ENCODE results near the gene BOC.

The BOC gene

GRCh38 chr3:113252553-113252952 lies 41.2 kb downstream of the BOC start:
- TF ChIP-seq, protein P1, sequence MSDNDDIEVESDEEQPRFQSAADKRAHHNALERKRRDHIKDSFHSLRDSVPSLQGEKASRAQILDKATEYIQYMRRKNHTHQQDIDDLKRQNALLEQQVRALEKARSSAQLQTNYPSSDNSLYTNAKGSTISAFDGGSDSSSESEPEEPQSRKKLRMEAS (IDR thresholded peaks at IDR 0.05): no peak
- no peak for TF ChIP-seq ZBTB7A (IDR thresholded peaks at IDR 0.05; ENCODE audit: low read depth)
- TF ChIP-seq YY1 (IDR thresholded peaks at IDR 0.05; ENCODE audit: low read depth): no peak
- no peak for TF ChIP-seq TEAD4 (IDR thresholded peaks at IDR 0.05)
- TF ChIP-seq TCF12 (IDR thresholded peaks at IDR 0.05; ENCODE audit: low read depth): no peak
- no peak for TF ChIP-seq CREB1 (IDR thresholded peaks at IDR 0.05; ENCODE audit: low read depth)
- no peak for TF ChIP-seq FOXM1 (IDR thresholded peaks at IDR 0.05; ENCODE audit: borderline replicate concordance, low read depth)
- TF ChIP-seq RAD21 (IDR thresholded peaks at IDR 0.05; ENCODE audit: low read depth): no peak
- TF ChIP-seq TAF1 (IDR thresholded peaks at IDR 0.05; ENCODE audit: low read depth): no peak

- TF ChIP-seq, protein P2, sequence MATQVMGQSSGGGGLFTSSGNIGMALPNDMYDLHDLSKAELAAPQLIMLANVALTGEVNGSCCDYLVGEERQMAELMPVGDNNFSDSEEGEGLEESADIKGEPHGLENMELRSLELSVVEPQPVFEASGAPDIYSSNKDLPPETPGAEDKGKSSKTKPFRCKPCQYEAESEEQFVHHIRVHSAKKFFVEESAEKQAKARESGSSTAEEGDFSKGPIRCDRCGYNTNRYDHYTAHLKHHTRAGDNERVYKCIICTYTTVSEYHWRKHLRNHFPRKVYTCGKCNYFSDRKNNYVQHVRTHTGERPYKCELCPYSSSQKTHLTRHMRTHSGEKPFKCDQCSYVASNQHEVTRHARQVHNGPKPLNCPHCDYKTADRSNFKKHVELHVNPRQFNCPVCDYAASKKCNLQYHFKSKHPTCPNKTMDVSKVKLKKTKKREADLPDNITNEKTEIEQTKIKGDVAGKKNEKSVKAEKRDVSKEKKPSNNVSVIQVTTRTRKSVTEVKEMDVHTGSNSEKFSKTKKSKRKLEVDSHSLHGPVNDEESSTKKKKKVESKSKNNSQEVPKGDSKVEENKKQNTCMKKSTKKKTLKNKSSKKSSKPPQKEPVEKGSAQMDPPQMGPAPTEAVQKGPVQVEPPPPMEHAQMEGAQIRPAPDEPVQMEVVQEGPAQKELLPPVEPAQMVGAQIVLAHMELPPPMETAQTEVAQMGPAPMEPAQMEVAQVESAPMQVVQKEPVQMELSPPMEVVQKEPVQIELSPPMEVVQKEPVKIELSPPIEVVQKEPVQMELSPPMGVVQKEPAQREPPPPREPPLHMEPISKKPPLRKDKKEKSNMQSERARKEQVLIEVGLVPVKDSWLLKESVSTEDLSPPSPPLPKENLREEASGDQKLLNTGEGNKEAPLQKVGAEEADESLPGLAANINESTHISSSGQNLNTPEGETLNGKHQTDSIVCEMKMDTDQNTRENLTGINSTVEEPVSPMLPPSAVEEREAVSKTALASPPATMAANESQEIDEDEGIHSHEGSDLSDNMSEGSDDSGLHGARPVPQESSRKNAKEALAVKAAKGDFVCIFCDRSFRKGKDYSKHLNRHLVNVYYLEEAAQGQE (IDR thresholded peaks at IDR 0.05; ENCODE audit: low read depth): no peak
- no peak for TF ChIP-seq EGR1 (IDR thresholded peaks at IDR 0.05)
- no peak for TF ChIP-seq YY1 (IDR thresholded peaks at IDR 0.05; ENCODE audit: low read depth)
- TF ChIP-seq TAF1 (IDR thresholded peaks at IDR 0.05; ENCODE audit: low read depth): no peak
- TF ChIP-seq TCF12 (IDR thresholded peaks at IDR 0.05; ENCODE audit: low read depth): no peak
- no peak for TF ChIP-seq NFIC (IDR thresholded peaks at IDR 0.05)
- no peak for TF ChIP-seq ZBTB7A (IDR thresholded peaks at IDR 0.05; ENCODE audit: low read depth)
- TF ChIP-seq, protein P1 (IDR thresholded peaks at IDR 0.05): no peak
- TF ChIP-seq USF1 (IDR thresholded peaks at IDR 0.05): no peak
- no peak for TF ChIP-seq TEAD4 (IDR thresholded peaks at IDR 0.05)
These were observed 42.3 kb downstream of the BOC start for GRCh38 chr3:113253702-113254101.

- TF ChIP-seq EGR1 (IDR thresholded peaks at IDR 0.05) (no peak), CEBPB (IDR thresholded peaks at IDR 0.05) (no peak), TCF12 (IDR thresholded peaks at IDR 0.05; ENCODE audit: low read depth) (no peak), USF1 (IDR thresholded peaks at IDR 0.05) (no peak), EP300 (IDR thresholded peaks at IDR 0.05; ENCODE audit: borderline replicate concordance) (no peak), TAF1 (IDR thresholded peaks at IDR 0.05; ENCODE audit: low read depth) (no peak), RAD21 (IDR thresholded peaks at IDR 0.05; ENCODE audit: low read depth) (no peak)
- TF ChIP-seq, protein P1 (IDR thresholded peaks at IDR 0.05): no peak
These were observed 43.0 kb downstream of the BOC start for GRCh38 chr3:113254171-113254947.

- TF ChIP-seq USF1 (IDR thresholded peaks at IDR 0.05): no peak
- no peak for TF ChIP-seq TCF12 (IDR thresholded peaks at IDR 0.05; ENCODE audit: low read depth)
- TF ChIP-seq, protein P1 (IDR thresholded peaks at IDR 0.05): no peak
- no peak for TF ChIP-seq TEAD4 (IDR thresholded peaks at IDR 0.05)
- TF ChIP-seq ZBTB7A (IDR thresholded peaks at IDR 0.05; ENCODE audit: low read depth): no peak
- no peak for TF ChIP-seq YY1 (IDR thresholded peaks at IDR 0.05; ENCODE audit: low read depth)
- no peak for TF ChIP-seq CREB1 (IDR thresholded peaks at IDR 0.05; ENCODE audit: low read depth)
- TF ChIP-seq TAF1 (IDR thresholded peaks at IDR 0.05; ENCODE audit: low read depth): no peak
- no peak for TF ChIP-seq CEBPB (IDR thresholded peaks at IDR 0.05)
- no peak for TF ChIP-seq RAD21 (IDR thresholded peaks at IDR 0.05; ENCODE audit: low read depth)
These were observed 43.9 kb downstream of the BOC start for GRCh38 chr3:113255100-113255853.

DNA sequence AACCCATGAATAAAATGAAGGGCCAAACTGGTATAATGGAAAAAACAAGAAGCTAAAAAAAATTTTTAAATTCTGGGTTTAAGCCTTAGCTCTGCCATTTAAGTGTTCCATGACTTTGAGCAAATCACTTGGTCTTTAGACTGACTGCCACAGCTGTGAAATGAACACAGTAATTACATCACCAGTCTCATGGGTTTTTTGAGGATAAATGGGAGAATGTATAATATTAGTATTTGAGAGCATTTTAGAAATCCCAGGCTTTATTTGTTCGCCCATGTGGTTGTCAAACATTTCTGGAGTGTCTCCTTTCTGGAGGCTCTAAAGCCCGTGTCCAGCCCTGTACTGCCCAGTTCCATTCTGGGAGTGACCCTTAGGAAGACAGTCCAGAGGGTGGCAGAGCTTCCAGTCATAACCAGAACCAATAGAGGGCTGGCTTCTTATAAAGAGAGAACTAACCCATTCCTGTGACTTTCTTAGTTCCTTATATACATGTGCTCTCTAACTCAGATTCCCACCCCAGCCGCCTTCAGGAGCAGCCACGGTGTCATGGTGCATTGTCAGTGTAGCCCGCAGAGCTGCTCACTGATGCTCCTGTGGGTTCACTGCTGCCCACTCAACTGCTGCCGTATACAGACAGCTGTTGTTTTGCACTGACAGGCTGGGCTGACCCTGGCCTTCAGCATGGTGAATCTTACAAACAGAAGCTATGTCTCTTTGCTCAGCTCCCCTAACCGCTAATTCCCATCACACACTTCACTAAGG lies 44.7 kb downstream of the BOC start:
- TF ChIP-seq, protein P1 (IDR thresholded peaks at IDR 0.05): no peak
- TF ChIP-seq ZBTB7A (IDR thresholded peaks at IDR 0.05; ENCODE audit: low read depth) (no peak), CREB1 (IDR thresholded peaks at IDR 0.05; ENCODE audit: low read depth) (no peak), YY1 (IDR thresholded peaks at IDR 0.05; ENCODE audit: low read depth) (no peak), USF1 (IDR thresholded peaks at IDR 0.05) (no peak), NFIC (IDR thresholded peaks at IDR 0.05) (no peak), EP300 (IDR thresholded peaks at IDR 0.05; ENCODE audit: borderline replicate concordance) (no peak), EGR1 (IDR thresholded peaks at IDR 0.05) (no peak), CEBPB (IDR thresholded peaks at IDR 0.05) (no peak), TEAD4 (IDR thresholded peaks at IDR 0.05) (no peak), FOXM1 (IDR thresholded peaks at IDR 0.05; ENCODE audit: borderline replicate concordance, low read depth) (no peak), RAD21 (IDR thresholded peaks at IDR 0.05; ENCODE audit: low read depth) (no peak), TCF12 (IDR thresholded peaks at IDR 0.05; ENCODE audit: low read depth) (no peak), TAF1 (IDR thresholded peaks at IDR 0.05; ENCODE audit: low read depth) (no peak)
- TF ChIP-seq, protein P2 (IDR thresholded peaks at IDR 0.05; ENCODE audit: low read depth): no peak
